Glutamatergic neuron (in vitro differentiated cells): Measurements from ENCODE around the gene DFFA. TPM values are rescaled to one million over a fixed set of nuclear protein-coding genes. Genes with fewer than 3 reads are reported as not detected.
"Not testable (repeated sequence)": the region's sequence is repeated elsewhere in the genome, so short reads cannot be mapped to it uniquely, and the experiment has no call there.

Source experiments
- DNase-seq: peaks from one replicate; pipeline ENCODE4 v3.0.0; 2022
- H3K27ac Mint-ChIP-seq: one replicate; pipeline ENCODE4 v1.8.0; 2020; ENCODE audit warnings: mild to moderate bottlenecking, mixed read lengths, inconsistent platforms; ENCODE audit not compliant: unreplicated experiment
- H3K27me3 Mint-ChIP-seq: one replicate; pipeline ENCODE4 v1.8.0; 2020; ENCODE audit warnings: mild to moderate bottlenecking, moderate library complexity, mixed read lengths, inconsistent platforms; ENCODE audit not compliant: unreplicated experiment
- H3K36me3 Mint-ChIP-seq: one replicate; pipeline ENCODE4 v1.8.0; 2020; ENCODE audit warnings: mild to moderate bottlenecking, mixed read lengths, inconsistent platforms; ENCODE audit not compliant: unreplicated experiment
- H3K4me1 Mint-ChIP-seq: one replicate; pipeline ENCODE4 v1.8.0; 2020; ENCODE audit warnings: mild to moderate bottlenecking, low read depth, mixed read lengths, inconsistent platforms; ENCODE audit not compliant: unreplicated experiment
- H3K4me3 Mint-ChIP-seq: one replicate; pipeline ENCODE4 v1.8.0; 2020; ENCODE audit warnings: mild to moderate bottlenecking, mixed read lengths, inconsistent platforms; ENCODE audit not compliant: unreplicated experiment
- H3K9me3 Mint-ChIP-seq: one replicate; pipeline ENCODE4 v1.8.0; 2020; ENCODE audit warnings: mild to moderate bottlenecking, moderate library complexity, mixed read lengths, inconsistent platforms; ENCODE audit not compliant: unreplicated experiment
- total RNA-seq: library from RNA; stranded (reverse); fragmentation: NEBNext Ultra II Directional; extraction: Animal tissue kit (Norgen Biotek cat#: 25700); gene quantifications from one replicate; pipeline ENCODE4 v1.2.1, GENCODE V29; 2021; ENCODE audit not compliant: unreplicated experiment
- TF ChIP-seq, protein P1 (sequence below): fragments of 200-600 bp; sonication (generic); IDR thresholded peaks from one replicate; pipeline ENCODE4 v1.5.0; 2021; ENCODE audit not compliant: partially characterized antibody, unreplicated experiment

DFFA gene
- total RNA-seq, 1 donor from 2014 or later: 38.0 TPM

DNA sequence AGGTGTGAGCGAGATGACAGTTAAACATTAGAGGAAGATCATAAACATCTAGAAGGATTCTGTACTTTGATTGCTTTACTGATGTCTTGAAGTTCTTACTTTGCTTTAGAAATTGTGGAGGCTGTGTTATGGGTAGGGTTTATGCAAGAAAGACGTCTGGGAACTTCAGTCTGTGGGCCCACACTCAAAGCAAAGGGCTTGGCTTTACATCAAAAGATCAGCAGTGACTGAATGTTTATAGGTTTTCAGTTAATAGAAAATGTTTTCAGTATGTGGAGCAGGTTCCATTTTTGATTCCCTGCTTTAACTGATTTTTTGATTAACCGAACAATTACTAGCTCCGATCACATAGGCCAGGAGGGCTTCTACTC lies 34.3 kb upstream of the DFFA start:
- Mint-ChIP-seq H3K27ac (peak overlapping the region; percentile 7), H3K36me3 (no peaks in the 10 kb centered on the region), H3K9me3 (no peaks in the 10 kb centered on the region), H3K27me3 (peaks cover 1% of the 10 kb centered on the region), H3K4me1 (peaks cover 32% of the 10 kb centered on the region), H3K4me3 (no peak overlapping the region)
- DNase-seq: no peak
- TF ChIP-seq, protein P1, sequence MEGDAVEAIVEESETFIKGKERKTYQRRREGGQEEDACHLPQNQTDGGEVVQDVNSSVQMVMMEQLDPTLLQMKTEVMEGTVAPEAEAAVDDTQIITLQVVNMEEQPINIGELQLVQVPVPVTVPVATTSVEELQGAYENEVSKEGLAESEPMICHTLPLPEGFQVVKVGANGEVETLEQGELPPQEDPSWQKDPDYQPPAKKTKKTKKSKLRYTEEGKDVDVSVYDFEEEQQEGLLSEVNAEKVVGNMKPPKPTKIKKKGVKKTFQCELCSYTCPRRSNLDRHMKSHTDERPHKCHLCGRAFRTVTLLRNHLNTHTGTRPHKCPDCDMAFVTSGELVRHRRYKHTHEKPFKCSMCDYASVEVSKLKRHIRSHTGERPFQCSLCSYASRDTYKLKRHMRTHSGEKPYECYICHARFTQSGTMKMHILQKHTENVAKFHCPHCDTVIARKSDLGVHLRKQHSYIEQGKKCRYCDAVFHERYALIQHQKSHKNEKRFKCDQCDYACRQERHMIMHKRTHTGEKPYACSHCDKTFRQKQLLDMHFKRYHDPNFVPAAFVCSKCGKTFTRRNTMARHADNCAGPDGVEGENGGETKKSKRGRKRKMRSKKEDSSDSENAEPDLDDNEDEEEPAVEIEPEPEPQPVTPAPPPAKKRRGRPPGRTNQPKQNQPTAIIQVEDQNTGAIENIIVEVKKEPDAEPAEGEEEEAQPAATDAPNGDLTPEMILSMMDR: no peak

DNA sequence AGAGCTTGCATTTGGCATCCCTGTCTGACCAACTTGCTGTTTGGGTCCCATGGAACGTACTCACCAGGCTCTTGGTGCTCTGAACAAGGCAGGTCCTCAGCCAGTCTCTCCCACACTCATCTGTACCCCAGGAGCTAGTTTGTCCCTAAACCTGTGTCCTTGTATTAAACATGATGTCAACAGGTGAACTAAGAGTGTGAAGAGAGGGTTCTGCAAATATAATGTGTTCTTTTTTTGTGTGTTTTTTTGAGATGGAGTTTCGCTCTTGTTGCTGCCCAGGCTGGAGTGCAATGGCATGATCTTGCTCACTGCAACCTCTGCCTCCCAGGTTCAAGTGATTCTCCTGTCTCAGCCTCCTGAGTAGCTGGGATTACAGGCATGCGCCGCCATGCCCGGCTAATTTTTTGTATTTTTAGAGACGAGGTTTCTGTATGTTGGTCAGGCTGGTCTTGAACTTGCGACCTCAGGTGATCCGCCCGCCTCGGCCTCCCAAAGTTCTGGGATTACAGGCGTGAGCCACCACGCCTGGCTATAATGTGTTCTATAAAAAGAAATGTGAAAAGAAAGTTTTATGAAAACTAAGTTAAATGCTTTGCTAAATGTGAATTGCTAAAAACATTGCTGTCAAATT lies 33.8 kb upstream of the DFFA start:
- H3K27ac Mint-ChIP-seq, H3K4me3 Mint-ChIP-seq, H3K9me3 Mint-ChIP-seq, H3K36me3 Mint-ChIP-seq, H3K27me3 Mint-ChIP-seq, DNase-seq: not testable (repeated sequence)
- H3K4me1 Mint-ChIP-seq: peaks cover 27% of the 10 kb centered on the region

DNA sequence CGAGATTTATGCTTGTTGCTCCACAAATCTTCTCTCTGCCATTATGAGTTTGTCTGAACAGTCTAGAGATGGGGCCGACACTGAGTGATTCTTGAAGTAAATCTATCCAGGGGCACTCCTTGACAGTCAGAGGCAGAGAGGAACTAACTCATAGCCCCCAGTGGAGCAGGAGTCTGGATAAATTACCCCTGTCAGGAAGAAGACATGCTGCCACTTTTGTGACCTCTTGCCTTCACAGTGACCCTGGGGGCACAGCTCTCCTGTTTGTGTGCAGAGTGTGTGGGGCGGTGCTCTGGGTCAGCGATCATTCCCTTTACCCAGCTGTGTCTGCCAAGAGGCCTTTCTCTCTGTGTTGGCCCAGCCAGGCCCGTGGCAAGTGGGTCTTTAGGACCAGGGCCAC lies 31.9 kb upstream of the DFFA start:
- no peak overlapping the region for H3K27ac Mint-ChIP-seq
- H3K27me3 Mint-ChIP-seq: no peaks in the 10 kb centered on the region
- DNase-seq: no peak
- H3K9me3 Mint-ChIP-seq: no peaks in the 10 kb centered on the region
- H3K4me1 Mint-ChIP-seq: peaks cover 17% of the 10 kb centered on the region
- H3K4me3 Mint-ChIP-seq: no peak overlapping the region
- H3K36me3 Mint-ChIP-seq: no peaks in the 10 kb centered on the region
- TF ChIP-seq, protein P1: no peak

DNA sequence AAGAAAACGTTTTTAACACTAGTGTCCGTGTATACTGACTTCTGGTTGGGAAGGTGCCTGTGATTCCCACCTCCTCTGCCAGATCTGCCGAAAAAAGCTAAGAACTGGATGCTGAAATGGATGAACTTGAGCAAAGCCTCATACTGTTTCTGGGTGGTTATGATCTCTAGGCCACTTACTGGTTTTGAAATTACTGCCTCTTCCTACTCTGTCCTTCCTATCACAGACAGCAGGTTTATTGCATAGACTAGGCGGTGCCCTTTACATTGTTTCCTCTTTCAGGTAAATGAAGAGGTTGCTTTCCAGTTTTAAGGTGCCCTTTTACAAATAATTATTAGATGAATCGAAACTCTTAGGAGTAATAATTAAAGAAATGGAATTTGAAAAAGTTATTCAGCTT lies 29.9 kb upstream of the DFFA start:
- Mint-ChIP-seq H3K27ac (no peak overlapping the region), H3K9me3 (no peaks in the 10 kb centered on the region), H3K36me3 (no peaks in the 10 kb centered on the region), H3K4me1 (peaks cover 10% of the 10 kb centered on the region), H3K4me3 (no peak overlapping the region), H3K27me3 (no peaks in the 10 kb centered on the region)
- TF ChIP-seq, protein P1: no peak
- no peak for DNase-seq

DNA sequence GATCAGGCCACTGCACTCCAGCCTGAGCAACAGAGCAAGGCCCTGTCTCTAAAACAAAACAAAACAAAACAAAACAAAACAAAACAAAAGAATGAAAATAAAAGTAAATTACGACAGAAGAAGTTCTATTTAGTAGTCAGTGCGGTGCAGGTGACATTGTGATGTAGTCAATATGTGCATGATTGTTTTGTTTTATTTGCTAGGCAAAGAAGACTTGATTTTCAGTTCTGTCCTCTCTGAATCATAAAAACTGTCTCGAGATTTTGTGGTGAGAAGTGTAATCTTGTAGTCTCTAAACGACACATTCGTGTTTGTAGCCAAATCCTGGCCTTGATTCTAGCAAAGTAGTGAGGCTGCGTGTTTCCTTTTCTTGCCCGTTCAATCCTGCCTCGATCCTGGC lies 25.9 kb upstream of the DFFA start:
- Mint-ChIP-seq H3K4me1 (peaks cover 26% of the 10 kb centered on the region), H3K4me3 (no peak overlapping the region), H3K36me3 (no peaks in the 10 kb centered on the region), H3K27me3 (peaks cover 1% of the 10 kb centered on the region), H3K9me3 (no peaks in the 10 kb centered on the region), H3K27ac (no peak overlapping the region)
- TF ChIP-seq, protein P1: no peak
- DNase-seq: no peak

DNA sequence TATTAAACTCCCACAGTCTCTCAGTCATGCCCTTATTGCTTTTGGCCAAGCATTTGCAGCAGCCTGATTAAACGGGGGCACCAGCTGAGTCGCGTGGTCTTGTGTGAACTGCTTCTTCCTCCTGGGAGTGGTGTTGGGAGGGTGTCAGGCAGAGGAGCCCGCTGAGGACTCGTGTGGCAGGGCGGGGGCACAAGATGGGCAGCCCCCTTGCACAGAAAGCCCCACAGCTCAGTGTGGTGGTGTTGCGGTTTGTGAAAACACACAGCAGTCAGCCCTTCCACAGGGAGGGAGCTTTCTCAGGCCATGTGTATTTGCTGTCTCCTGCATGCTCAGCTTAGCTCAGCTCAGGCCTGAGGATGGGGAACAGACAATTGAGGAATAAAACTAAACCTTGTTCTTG lies 24.8 kb upstream of the DFFA start:
- peaks cover 3% of the 10 kb centered on the region for H3K27me3 Mint-ChIP-seq
- TF ChIP-seq, protein P1: no peak
- H3K27ac Mint-ChIP-seq: no peak overlapping the region
- H3K4me1 Mint-ChIP-seq: peaks cover 34% of the 10 kb centered on the region
- no peak overlapping the region for H3K4me3 Mint-ChIP-seq
- no peaks in the 10 kb centered on the region for H3K36me3 Mint-ChIP-seq
- no peak for DNase-seq
- peaks cover 2% of the 10 kb centered on the region for H3K9me3 Mint-ChIP-seq
